IPS-18a (cell line): ENCODE data around the gene YPEL4.
"Not testable (repeated sequence)": the region's sequence is repeated elsewhere in the genome, so short reads cannot be mapped to it uniquely, and the experiment has no call there.

ENCODE experiments used
- H3K27ac ChIP-seq: one replicate; pipeline ENCODE4 v1.5.1; 2013; ENCODE audit warnings: low read length
- H3K27me3 ChIP-seq: one replicate; pipeline ENCODE4 v1.6.1; 2013; ENCODE audit warnings: mild to moderate bottlenecking, low read length; ENCODE audit not compliant: control insufficient read depth, insufficient read depth
- H3K36me3 ChIP-seq: one replicate; pipeline ENCODE4 v1.6.1; 2013; ENCODE audit warnings: low read depth, low read length; ENCODE audit not compliant: control insufficient read depth
- H3K4me1 ChIP-seq: one replicate; pipeline ENCODE4 v1.6.1; 2013; ENCODE audit warnings: low read depth, low read length; ENCODE audit not compliant: control insufficient read depth
- H3K4me3 ChIP-seq: one replicate; pipeline ENCODE4 v1.5.1; 2013; ENCODE audit warnings: low read length
- H3K9ac ChIP-seq: one replicate; pipeline ENCODE4 v1.6.1; 2013; ENCODE audit warnings: mild to moderate bottlenecking, low read length, moderate library complexity
- H3K9me3 ChIP-seq: one replicate; pipeline ENCODE4 v1.6.1; 2013; ENCODE audit warnings: low read depth, low read length; ENCODE audit not compliant: control insufficient read depth

The YPEL4 gene, protein sequence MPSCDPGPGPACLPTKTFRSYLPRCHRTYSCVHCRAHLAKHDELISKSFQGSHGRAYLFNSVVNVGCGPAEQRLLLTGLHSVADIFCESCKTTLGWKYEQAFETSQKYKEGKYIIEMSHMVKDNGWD

DNA sequence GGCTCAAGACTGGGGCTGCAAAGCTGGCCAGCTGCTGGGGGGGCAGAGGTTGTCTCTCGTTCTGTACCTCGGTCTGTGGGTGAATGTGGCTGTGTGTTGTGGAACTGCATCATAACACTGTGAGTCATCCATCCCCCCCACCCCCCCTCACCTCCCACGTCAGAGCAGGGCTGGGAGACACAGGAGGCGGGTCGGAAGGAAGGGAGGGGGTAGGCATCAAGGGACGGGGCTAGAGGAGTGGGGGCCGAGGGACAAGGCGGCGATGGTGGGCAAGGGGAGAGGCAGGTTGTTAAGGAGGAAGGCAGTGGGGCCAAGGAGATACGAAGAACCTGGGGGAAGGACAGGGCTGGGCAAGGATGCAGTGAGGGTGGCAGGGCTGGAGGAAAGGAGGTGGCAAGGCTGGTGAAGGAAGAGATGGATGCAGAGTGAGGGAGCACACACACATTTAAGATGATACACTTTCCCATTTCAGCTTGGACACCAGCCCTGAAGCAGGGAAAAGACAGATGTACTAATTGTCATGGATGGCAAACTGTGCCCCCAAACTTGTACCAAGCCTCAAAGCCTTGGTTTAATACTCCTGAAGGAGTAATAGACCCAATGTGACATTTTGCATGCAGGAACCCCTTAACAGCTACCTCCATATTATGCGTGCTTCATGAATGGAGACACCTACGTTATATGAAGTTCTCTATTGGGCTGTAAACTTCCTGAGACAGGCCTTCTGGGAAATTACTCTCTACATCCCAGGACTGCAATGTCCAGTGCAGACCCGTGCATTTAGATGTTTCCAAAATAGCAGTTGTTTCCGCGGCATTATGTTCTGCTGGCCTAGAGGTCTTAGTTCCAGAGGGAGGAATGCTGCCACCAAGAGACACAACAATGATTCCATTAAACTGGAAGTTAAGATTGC is at the start of gene YPEL4:
YPEL4 (minus strand) TSS at position 87 of the 913 bp plus-strand sequence. CDS start 2,805 bp downstream, outside the sequence.
- peak within 1 kb of the TSS; percentile 66 for H3K4me3 ChIP-seq
- no peak within 1 kb of the TSS for H3K27ac ChIP-seq
- H3K9ac ChIP-seq: peak within 1 kb of the TSS; percentile 44
- H3K4me1 ChIP-seq: peaks cover 51% of the 10 kb centered on the region
- peaks cover 40% of the 10 kb centered on the region for H3K27me3 ChIP-seq
- no peaks in the 10 kb centered on the region for H3K9me3 ChIP-seq
- H3K36me3 ChIP-seq: no peaks in the 10 kb centered on the region

- H3K36me3 ChIP-seq: peaks cover 74% of the 10 kb centered on the region
- H3K9ac ChIP-seq: no peak overlapping the region
These were observed 49.2 kb upstream of the YPEL4 start for GRCh38 chr11:57698843-57699365.

DNA sequence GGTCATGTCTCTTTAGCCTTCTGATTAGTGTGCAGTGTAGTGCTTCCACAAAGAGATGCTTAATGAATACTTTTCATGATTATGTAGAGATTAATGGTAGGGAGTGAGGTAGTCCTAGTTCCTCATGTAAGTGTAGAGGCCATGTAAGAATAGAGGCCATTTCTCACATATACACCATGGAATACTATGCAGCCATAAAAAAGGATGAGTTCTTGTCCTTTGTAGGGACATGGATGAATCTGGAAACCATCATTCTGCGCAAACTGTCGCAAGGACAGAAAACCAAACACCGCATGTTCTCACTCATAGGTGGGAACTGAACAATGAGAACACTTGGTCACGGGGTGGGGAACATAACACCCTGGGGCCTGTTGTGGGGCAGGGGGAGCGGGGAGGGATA is 40.8 kb upstream of the YPEL4 start:
- not testable (repeated sequence) for H3K9me3 ChIP-seq, H3K4me3 ChIP-seq, H3K27me3 ChIP-seq, H3K9ac ChIP-seq, H3K27ac ChIP-seq, H3K4me1 ChIP-seq
- H3K36me3 ChIP-seq: peaks cover 56% of the 10 kb centered on the region

More at GRCh38 chr11:57698843-57699365, 49.2 kb upstream of the YPEL4 start:
- no peak overlapping the region for H3K4me3 ChIP-seq
- H3K9me3 ChIP-seq: no peaks in the 10 kb centered on the region
- H3K27ac ChIP-seq: no peak overlapping the region
- no peaks in the 10 kb centered on the region for H3K27me3 ChIP-seq
- no peaks in the 10 kb centered on the region for H3K4me1 ChIP-seq

DNA sequence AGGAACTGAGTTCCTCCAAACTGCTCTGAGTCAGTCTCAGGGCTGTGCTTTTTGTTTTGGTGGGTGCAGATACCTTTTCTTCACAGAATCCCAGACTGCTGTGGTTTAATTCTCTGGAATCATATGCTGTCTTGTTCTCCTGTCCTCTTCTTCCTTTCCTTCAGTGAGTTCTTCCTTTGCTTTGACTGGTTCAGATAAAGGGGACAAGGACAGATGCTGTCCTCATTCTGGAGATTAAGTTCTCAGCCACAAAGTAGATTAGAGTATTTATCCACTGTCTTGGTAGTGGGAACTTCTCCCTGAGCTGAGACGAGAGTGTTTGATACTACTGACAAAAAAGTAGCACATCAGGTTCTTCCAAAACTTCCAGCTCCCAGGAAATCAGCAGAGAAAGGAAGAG is 31.5 kb upstream of the YPEL4 start:
- Histone ChIP-seq H3K9ac (no peak overlapping the region), H3K4me3 (no peak overlapping the region), H3K27me3 (no peaks in the 10 kb centered on the region), H3K36me3 (peaks cover 34% of the 10 kb centered on the region), H3K4me1 (no peaks in the 10 kb centered on the region), H3K9me3 (no peaks in the 10 kb centered on the region), H3K27ac (no peak overlapping the region)

- Histone ChIP-seq H3K4me1 (no peaks in the 10 kb centered on the region), H3K36me3 (peaks cover 35% of the 10 kb centered on the region), H3K9ac (no peak overlapping the region), H3K27ac (no peak overlapping the region), H3K9me3 (no peaks in the 10 kb centered on the region), H3K4me3 (no peak overlapping the region), H3K27me3 (no peaks in the 10 kb centered on the region)
These were observed 30.8 kb upstream of the YPEL4 start for GRCh38 chr11:57680552-57680874.

- Histone ChIP-seq H3K4me1 (no peaks in the 10 kb centered on the region), H3K27ac (no peak overlapping the region)
These were observed 29.7 kb upstream of the YPEL4 start for GRCh38 chr11:57679396-57679795.

DNA sequence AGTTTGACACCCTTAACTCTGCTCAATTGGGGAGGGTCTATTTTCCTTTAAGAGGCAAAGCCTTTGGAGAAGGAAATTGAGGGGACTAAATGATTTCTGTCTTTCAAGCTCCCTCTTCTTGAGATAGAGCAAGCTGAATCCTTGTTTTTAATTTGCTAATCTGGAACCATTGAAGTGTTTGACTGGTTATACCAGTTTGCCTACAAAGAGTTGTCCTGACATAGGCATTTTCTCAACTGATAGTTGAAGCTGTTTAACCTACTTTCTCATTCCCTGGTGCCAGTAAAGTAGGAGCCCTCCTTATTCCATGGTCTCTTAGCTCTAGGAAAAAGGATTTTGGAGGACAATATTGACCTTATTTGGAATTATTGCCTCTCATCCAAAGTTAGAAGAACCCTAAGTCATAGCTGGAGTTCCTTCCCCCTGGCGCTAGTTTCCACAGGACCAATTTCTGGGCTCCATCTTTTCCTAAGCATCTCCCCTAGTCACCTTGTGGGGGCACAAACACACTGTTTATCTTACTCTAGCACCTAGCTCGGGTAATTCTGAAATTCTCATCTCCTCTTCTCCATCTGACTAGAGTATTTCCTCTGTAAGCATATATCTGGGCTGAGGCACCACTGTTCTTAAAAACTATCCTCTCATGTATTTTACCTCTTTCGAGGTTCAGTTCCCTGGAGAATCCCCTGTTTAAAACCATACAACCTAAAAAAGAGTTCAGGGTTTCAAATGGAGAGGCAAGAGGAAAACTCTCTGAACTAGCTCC is 25.6 kb upstream of the YPEL4 start:
- Histone ChIP-seq H3K9ac (no peak overlapping the region), H3K9me3 (no peaks in the 10 kb centered on the region), H3K4me3 (no peak overlapping the region), H3K27me3 (no peaks in the 10 kb centered on the region), H3K36me3 (peaks cover 34% of the 10 kb centered on the region), H3K27ac (no peak overlapping the region), H3K4me1 (no peaks in the 10 kb centered on the region)

More at GRCh38 chr11:57679396-57679795, 29.7 kb upstream of the YPEL4 start:
- no peak overlapping the region for H3K4me3 ChIP-seq
- H3K36me3 ChIP-seq: peaks cover 38% of the 10 kb centered on the region
- no peak overlapping the region for H3K9ac ChIP-seq
- no peaks in the 10 kb centered on the region for H3K9me3 ChIP-seq
- no peaks in the 10 kb centered on the region for H3K27me3 ChIP-seq

- H3K9ac ChIP-seq: no peak overlapping the region
- no peaks in the 10 kb centered on the region for H3K27me3 ChIP-seq
- H3K4me3 ChIP-seq: no peak overlapping the region
- no peaks in the 10 kb centered on the region for H3K4me1 ChIP-seq
- H3K9me3 ChIP-seq: no peaks in the 10 kb centered on the region
- no peak overlapping the region for H3K27ac ChIP-seq
- H3K36me3 ChIP-seq: peaks cover 34% of the 10 kb centered on the region
These were observed 24.5 kb upstream of the YPEL4 start for GRCh38 chr11:57674251-57674650.

- Histone ChIP-seq H3K4me3 (peak overlapping the region; percentile 73), H3K9ac (peak overlapping the region; percentile 85), H3K27ac (no peak overlapping the region), H3K27me3 (no peaks in the 10 kb centered on the region), H3K9me3 (no peaks in the 10 kb centered on the region), H3K36me3 (peaks cover 18% of the 10 kb centered on the region), H3K4me1 (no peaks in the 10 kb centered on the region)
These were observed 18.7 kb upstream of the YPEL4 start for GRCh38 chr11:57668434-57668782.

GRCh38 chr11:57667736-57668433 is 18.2 kb upstream of the YPEL4 start, which contains the start of gene ZDHHC5:
TSS of gene ZDHHC5 (plus strand) at chr11:57668114. CDS start at chr11:57673091, 4,977 bp downstream.
- peaks cover 13% of the 10 kb centered on the region for H3K36me3 ChIP-seq
- peak within 1 kb of the TSS; percentile 85 for H3K9ac ChIP-seq
- H3K9me3 ChIP-seq: no peaks in the 10 kb centered on the region
- no peaks in the 10 kb centered on the region for H3K27me3 ChIP-seq
- H3K27ac ChIP-seq: peak within 1 kb of the TSS; percentile 97
- peak within 1 kb of the TSS; percentile 73 for H3K4me3 ChIP-seq
- H3K4me1 ChIP-seq: no peaks in the 10 kb centered on the region
